GM13976 (cell line): Measurements from ENCODE around the gene ST8SIA5.

Source experiments
- DNase-seq: peaks from one replicate; pipeline ENCODE4 v3.0.0; 2012; ENCODE audit warnings: low spot score
- in situ Hi-C: fragments of 300-500 bp; cut with MboI; formaldehyde crosslinking; loops from one replicate; pipeline ENCODE4 v1.12.0; 2022; ENCODE audit warnings: low sequenced_read_pairs, mixed read lengths, inconsistent platforms; ENCODE audit not compliant: unreplicated experiment
- TF ChIP-seq, protein P1 (sequence below): IDR thresholded peaks from 2 replicates; pipeline ENCODE4 v1.5.1; 2012; ENCODE audit warnings: borderline replicate concordance, mild to moderate bottlenecking; ENCODE audit not compliant: insufficient read depth; ENCODE audit errors: extremely low read depth, missing control alignments, control extremely low read depth

ST8SIA5 gene

DNA sequence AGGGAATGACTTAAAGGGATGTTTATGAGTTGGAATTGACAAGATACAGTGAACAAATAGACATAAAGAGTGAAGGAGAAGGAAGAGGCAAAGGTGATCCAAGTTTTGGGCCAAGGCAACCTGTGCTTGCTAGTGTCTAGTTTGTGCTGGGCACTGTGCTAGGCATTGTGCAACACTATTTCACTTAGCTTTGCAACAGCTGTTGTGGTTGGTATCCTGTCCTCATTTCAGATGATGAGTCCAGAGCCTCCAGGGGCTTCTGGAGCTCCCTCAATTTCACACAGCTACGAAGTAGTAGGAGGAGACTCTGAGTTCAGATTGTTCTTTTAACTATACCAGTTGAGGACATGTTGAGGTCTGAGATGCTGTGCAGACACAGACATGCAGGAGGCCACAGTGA, 81.7 kb downstream of the ST8SIA5 start:
- TF ChIP-seq, protein P1, sequence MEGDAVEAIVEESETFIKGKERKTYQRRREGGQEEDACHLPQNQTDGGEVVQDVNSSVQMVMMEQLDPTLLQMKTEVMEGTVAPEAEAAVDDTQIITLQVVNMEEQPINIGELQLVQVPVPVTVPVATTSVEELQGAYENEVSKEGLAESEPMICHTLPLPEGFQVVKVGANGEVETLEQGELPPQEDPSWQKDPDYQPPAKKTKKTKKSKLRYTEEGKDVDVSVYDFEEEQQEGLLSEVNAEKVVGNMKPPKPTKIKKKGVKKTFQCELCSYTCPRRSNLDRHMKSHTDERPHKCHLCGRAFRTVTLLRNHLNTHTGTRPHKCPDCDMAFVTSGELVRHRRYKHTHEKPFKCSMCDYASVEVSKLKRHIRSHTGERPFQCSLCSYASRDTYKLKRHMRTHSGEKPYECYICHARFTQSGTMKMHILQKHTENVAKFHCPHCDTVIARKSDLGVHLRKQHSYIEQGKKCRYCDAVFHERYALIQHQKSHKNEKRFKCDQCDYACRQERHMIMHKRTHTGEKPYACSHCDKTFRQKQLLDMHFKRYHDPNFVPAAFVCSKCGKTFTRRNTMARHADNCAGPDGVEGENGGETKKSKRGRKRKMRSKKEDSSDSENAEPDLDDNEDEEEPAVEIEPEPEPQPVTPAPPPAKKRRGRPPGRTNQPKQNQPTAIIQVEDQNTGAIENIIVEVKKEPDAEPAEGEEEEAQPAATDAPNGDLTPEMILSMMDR: no peak
- no peak for DNase-seq
- in situ Hi-C loops: no loop called here

DNA sequence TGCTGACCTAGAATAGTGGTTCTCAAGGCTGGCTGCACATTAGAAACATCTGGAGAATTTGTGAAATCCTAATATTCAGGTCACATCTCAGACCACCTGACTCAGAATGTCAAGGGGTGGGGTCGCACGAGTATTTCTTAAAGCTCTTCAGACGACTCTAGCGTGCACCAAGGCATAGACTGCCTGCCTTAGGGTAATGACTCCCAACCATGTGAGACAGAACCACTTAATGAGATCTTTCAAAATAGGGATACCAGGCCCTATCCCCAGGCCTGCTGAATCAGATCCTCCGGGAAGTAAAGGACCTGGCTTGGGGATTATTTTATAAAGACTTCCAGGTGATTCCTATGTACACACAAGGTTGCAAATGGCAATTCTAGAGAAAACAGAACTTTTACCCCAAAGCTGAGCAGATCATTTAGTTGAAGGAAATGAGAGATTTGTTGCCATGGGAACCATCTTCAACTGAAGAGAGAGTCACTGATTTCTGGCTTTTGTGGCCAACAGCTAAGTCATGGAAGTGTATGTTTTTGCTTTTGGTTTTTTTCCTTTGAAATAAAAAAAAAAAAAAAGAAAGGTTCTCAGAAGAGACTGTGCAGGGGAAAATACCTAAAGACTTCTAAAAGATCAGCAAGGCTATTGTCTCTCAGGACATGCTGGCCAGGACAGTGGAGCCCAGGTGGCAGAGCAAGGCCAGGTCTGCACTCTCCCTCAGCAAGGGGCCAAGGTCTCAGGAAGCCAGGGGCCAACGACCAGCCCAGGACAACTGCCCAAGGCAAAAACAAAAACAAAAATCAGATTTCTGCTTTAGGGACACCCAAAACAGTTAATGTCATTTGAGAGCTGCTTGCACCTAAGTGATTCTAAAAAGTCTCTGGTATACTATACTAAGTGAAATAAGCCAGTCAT, 84.5 kb downstream of the ST8SIA5 start:
- DNase-seq: no peak
- in situ Hi-C loops: no loop called here
- TF ChIP-seq, protein P1: no peak

DNA sequence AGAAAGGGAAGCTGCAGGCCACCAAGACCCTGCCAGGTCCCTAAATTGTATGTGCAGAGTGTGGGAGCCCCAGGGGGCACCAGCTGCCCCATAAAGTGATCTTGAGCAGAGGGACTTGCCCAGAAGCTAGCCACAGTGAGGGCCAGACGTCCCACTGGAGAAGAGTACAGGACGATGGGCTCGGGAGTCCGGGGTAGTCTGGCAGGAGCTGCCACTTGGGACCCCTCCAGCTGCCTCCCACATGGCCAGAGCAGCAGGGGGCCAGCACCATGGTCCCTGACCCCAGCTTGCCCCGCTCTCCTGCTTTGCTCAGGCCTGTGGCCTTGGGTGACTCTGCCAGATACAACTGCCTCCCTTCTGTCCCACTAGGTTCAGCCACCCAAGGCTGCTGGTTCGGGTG, 88.2 kb downstream of the ST8SIA5 start:
- TF ChIP-seq, protein P1: no peak
- in situ Hi-C loops: loop anchor here (10.0 kb wide), 1 partner anchor 504 kb away; no protein-coding TSS in a partner anchor
- no peak for DNase-seq

DNA sequence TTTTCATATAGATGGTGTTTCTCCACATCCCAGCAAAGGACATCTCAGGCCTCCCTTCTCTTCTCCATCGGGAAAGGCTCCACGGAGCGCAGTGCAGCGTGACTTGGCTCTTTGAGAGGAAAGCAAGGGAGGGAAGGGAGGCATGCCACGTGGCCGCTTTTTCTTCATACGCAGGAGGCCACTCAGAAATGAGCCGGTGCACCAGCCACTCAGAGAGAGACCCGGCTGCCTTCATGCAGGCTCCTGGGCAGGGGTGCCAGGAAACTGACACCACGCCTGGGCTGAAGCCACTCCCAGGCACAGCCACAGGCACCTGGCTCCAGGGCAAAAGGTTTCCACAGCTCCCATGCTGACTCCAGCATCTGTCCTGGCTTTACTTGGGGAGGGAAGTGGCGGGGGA, 88.7 kb downstream of the ST8SIA5 start:
- TF ChIP-seq, protein P1: no peak
- DNase-seq: no peak
- in situ Hi-C loops: loop anchor here (10.0 kb wide), 1 partner anchor 503 kb away; no protein-coding TSS in a partner anchor

DNA sequence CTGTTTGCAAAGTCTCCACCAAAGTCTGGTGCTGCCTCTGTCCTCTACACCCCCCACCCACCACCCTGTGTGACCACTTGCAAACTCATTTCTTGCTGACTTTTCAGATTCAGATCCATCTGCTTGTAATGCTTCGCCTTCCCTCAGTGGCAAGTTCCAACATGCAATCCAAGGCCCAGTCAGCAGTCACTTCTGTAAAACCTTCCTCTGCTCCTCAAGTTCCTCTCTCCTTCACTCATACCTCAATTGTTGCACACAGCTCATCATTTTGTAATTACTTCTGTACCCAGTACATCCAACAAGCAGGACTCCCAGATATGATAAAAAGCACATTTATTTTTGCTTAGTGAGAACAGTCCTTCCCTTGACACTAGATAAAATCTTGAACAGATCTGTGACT, 93.3 kb downstream of the ST8SIA5 start:
- TF ChIP-seq, protein P1: no peak
- in situ Hi-C loops: loop anchor here (10.0 kb wide), 1 partner anchor 499 kb away; no protein-coding TSS in a partner anchor
- no peak for DNase-seq

DNA sequence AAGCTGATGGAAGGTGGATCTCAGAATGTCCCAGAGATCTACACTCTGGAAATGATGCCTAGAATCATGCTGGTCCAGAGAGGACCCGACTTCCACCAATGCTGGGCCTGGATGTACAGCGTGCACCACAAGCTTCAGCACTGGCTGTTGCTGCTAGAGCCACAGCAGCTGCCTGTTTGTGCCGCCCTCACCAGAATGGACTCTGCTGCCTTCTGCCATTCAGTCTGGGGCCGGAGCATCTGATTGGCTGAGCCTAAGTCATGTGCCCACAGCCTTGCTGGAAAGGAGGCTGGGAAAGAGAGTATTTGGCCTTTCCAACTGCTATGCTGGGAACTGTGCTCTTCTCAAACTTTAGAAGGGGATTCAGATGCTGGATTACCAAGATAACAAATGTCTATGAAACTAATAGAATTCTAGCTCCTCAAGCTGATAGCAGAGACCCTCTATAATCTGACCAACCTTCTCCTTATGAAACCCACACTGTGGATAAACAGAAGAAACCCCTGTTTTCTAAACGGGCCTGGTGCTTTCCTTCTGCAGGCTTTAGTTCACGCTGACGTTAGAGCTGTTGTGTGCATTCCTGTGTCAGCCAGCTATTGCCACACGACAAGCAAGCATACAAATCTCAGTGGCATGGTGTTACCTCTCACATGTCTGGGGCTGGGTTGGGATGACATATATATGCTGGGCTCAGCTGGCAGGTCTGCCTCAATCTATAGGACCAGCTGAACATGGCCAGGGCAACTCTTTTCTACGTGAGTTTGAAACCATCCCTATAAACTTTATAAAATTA, 95.7 kb downstream of the ST8SIA5 start:
- DNase-seq: no peak
- TF ChIP-seq, protein P1: no peak
- in situ Hi-C loops: loop anchor here (10.0 kb wide), 1 partner anchor 496 kb away; no protein-coding TSS in a partner anchor
